ENCODE data around the gene NCAM1. TPM values are rescaled to one million over a fixed set of nuclear protein-coding genes. Genes with fewer than 3 reads are reported as not detected.

The NCAM1 gene
- total and polyA plus RNA-seq, 2 experiments from 2014 or later: 0.76 to 1.6 TPM

- peaks cover 2% of the 10 kb centered on the region for H3K27me3 Mint-ChIP-seq (ENCODE audit: insufficient read depth, low read depth, poor library complexity)
- H3K4me2 ChIP-seq: no peak overlapping the region
- ATAC-seq: no peak
- H3K4me3 ChIP-seq: no peak overlapping the region
- H3K4me3 Mint-ChIP-seq: no peak overlapping the region
- no peaks in the 10 kb centered on the region for H3K36me3 ChIP-seq (ENCODE audit: insufficient read depth)
- no peak for DNase-seq (ENCODE audit: low spot score)
- H3K79me2 ChIP-seq (replicated peaks; ENCODE audit: insufficient read depth): no peaks in the 10 kb centered on the region
- H2AFZ ChIP-seq: no peak overlapping the region
- H3K36me3 Mint-ChIP-seq (ENCODE audit: low read depth): no peaks in the 10 kb centered on the region
- no peaks in the 10 kb centered on the region for H3K27me3 ChIP-seq (ENCODE audit: insufficient read depth)
- TF ChIP-seq ETS1 (IDR thresholded peaks at IDR 0.05) (no peak), EZH2phosphoT487 (IDR thresholded peaks at IDR 0.05; ENCODE audit: unreplicated experiment) (no peak), ZNF114 (CRISPR knock-in tag; IDR thresholded peaks at IDR 0.05) (no peak), ZNF331 (CRISPR knock-in tag; IDR thresholded peaks at IDR 0.05; ENCODE audit: low read depth) (no peak), CTCF (conservative IDR thresholded peaks at IDR 0.05; ENCODE audit: low read depth in 2 of 2) (no peak), CREB1 (CRISPR knock-in tag; IDR thresholded peaks at IDR 0.05; ENCODE audit: low read depth) (no peak), JUNB (IDR thresholded peaks at IDR 0.05; ENCODE audit: unreplicated experiment) (no peak), POLR2AphosphoS5 (IDR thresholded peaks at IDR 0.05; ENCODE audit: low read depth) (no peak), NANOG (IDR thresholded peaks at IDR 0.05; ENCODE audit: borderline replicate concordance) (no peak), STAT1 (IDR thresholded peaks at IDR 0.05; ENCODE audit: unreplicated experiment) (no peak), ZNF462 (CRISPR knock-in tag; IDR thresholded peaks at IDR 0.05) (no peak)
- no peaks in the 10 kb centered on the region; the same call in 2 of the 3 replicates for H3K4me1 Mint-ChIP-seq
- no peaks in the 10 kb centered on the region for H4K20me1 ChIP-seq (replicated peaks; ENCODE audit: insufficient read depth)
- no peak overlapping the region for H3K27ac Mint-ChIP-seq
- H3K9me2 ChIP-seq (ENCODE audit: insufficient read depth): peaks cover 5% of the 10 kb centered on the region; the same call in 1 of the 2 replicates
- H3K9me3 Mint-ChIP-seq: no peaks in the 10 kb centered on the region
- peaks cover 4% of the 10 kb centered on the region; the same call in 1 of the 2 replicates for H3K4me1 ChIP-seq (ENCODE audit: insufficient read depth)
- H3F3A ChIP-seq (replicated peaks; ENCODE audit: low read depth): no peaks in the 10 kb centered on the region
- no peak overlapping the region for H3K27ac ChIP-seq (ENCODE audit: low read depth)
These were observed 59.9 kb downstream of the NCAM1 start for GRCh38 chr11:113021111-113021510.
